ENCODE measurements around the gene ANKRD40CL. TPM values are rescaled to one million over a fixed set of nuclear protein-coding genes. Genes with fewer than 3 reads are reported as not detected.

ANKRD40CL gene
- total and polyA plus RNA-seq, 9 of the 15 experiments (the other 6 are each of a cell fraction or from before 2014, with no cell fraction given) = not detected

DNA sequence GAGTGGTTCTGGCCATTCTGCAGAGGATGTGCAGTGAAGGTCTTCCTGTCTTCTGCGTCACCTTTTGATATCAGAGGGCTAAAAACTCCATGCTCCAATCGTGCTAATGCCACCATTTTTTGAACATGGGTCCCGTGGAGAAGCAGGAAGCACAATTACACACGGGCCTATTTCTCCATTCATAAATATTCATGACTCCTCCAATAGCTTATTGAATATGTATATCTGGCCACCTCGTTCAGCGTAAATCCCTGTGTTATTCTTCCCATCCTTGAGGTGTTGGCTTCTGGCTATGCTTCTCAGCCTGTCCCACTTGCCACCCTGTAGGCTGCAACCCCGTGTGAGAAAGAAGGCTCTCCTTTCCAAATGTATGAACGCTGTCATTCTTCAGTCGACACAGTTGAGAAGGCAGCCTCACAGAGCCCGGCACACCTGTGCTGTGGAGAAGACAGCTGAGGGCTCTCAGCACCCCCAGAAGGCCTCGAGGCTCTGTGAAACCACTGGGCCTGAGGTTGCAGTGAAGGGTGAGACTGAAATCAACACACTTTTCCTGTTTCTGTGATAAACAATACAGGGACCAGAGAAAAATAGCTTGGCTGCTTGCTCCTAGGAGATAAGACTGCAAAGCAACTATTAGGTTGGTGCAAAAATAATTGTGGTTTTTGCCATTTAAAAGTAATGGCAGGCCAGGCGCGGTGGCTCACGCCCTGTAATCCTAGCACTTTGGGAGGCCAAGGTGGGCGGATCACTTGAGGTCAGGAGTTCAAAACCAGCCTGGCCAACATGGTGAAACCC is 4.9 kb upstream of the ANKRD40CL start:
- no peak for TF ChIP-seq BMI1 (IDR thresholded peaks at IDR 0.05; ENCODE audit: low read length)
- no peak for TF ChIP-seq MEF2A (IDR thresholded peaks at IDR 0.05; ENCODE audit: control insufficient read depth, low read depth, low read length)
- peak; percentile 45 for TF ChIP-seq TCF3 (CRISPR knock-in tag; IDR thresholded peaks at IDR 0.05)
- no peak for TF ChIP-seq THRAP3 (IDR thresholded peaks at IDR 0.05; ENCODE audit: borderline replicate concordance)
- no peak for TF ChIP-seq SIRT6 (IDR thresholded peaks at IDR 0.05; ENCODE audit: low read depth, low read length)
- TF ChIP-seq NELFE (IDR thresholded peaks at IDR 0.05; ENCODE audit: insufficient read depth, insufficient read length) = no peak
- TF ChIP-seq PML (IDR thresholded peaks at IDR 0.05; ENCODE audit: low read length) = no peak
- no peak for TF ChIP-seq BRF1 (IDR thresholded peaks at IDR 0.05; ENCODE audit: borderline replicate concordance, extremely low read depth, insufficient read length)
- 0 out of 2 replicates have a peak, but pooled peaks have one; percentile 24 for TF ChIP-seq EGR1 (conservative IDR thresholded peaks at IDR 0.05)
- TF ChIP-seq TCF7L2 (IDR thresholded peaks at IDR 0.05; ENCODE audit: low read depth, low read length) = no peak
- TF ChIP-seq, protein P1, sequence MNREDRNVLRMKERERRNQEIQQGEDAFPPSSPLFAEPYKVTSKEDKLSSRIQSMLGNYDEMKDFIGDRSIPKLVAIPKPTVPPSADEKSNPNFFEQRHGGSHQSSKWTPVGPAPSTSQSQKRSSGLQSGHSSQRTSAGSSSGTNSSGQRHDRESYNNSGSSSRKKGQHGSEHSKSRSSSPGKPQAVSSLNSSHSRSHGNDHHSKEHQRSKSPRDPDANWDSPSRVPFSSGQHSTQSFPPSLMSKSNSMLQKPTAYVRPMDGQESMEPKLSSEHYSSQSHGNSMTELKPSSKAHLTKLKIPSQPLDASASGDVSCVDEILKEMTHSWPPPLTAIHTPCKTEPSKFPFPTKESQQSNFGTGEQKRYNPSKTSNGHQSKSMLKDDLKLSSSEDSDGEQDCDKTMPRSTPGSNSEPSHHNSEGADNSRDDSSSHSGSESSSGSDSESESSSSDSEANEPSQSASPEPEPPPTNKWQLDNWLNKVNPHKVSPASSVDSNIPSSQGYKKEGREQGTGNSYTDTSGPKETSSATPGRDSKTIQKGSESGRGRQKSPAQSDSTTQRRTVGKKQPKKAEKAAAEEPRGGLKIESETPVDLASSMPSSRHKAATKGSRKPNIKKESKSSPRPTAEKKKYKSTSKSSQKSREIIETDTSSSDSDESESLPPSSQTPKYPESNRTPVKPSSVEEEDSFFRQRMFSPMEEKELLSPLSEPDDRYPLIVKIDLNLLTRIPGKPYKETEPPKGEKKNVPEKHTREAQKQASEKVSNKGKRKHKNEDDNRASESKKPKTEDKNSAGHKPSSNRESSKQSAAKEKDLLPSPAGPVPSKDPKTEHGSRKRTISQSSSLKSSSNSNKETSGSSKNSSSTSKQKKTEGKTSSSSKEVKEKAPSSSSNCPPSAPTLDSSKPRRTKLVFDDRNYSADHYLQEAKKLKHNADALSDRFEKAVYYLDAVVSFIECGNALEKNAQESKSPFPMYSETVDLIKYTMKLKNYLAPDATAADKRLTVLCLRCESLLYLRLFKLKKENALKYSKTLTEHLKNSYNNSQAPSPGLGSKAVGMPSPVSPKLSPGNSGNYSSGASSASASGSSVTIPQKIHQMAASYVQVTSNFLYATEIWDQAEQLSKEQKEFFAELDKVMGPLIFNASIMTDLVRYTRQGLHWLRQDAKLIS (CRISPR knock-in tag; IDR thresholded peaks at IDR 0.05) = no peak
- peak; percentile 53; the same call in 1 of the 2 replicates for TF ChIP-seq ZFX (CRISPR knock-in tag; IDR thresholded peaks at IDR 0.05)
- peak; percentile 39 for TF ChIP-seq CBFA2T3 (IDR thresholded peaks at IDR 0.05)
- Histone ChIP-seq H3K27ac (ENCODE audit: extremely low read depth, low read depth, low read length) (no peak overlapping the region), H3K9me1 (ENCODE audit: control insufficient read depth, insufficient read depth, low read length) (no peaks in the 10 kb centered on the region), H3K4me3 (no peak overlapping the region), H3K79me2 (ENCODE audit: control insufficient read depth, insufficient read depth, low read length) (no peaks in the 10 kb centered on the region), H3K9me3 (replicated peaks; ENCODE audit: control insufficient read depth, insufficient read depth, low read depth, low read length) (no peaks in the 10 kb centered on the region), H2AFZ (ENCODE audit: low read depth, low read length) (peak overlapping the region; percentile 81), H3K36me3 (ENCODE audit: control insufficient read depth, insufficient read depth, low read length) (no peaks in the 10 kb centered on the region), H3K9ac (ENCODE audit: insufficient read depth in 1 of 2, low read depth in 2 of 2, low read length in 2 of 2) (no peak overlapping the region; a peak in 1 of 4 replicates), H3K4me2 (ENCODE audit: insufficient read depth, low read length) (no peak overlapping the region), H3K4me1 (replicated peaks in 1 of 2; ENCODE audit: control insufficient read depth in 2 of 2, insufficient read depth in 2 of 2, low read length in 2 of 2) (no peaks in the 10 kb centered on the region; a peak in 2 of 5 replicates), H4K20me1 (replicated peaks; ENCODE audit: control insufficient read depth, insufficient read depth, low read length) (no peaks in the 10 kb centered on the region), H3K27me3 (ENCODE audit: control insufficient read depth in 2 of 2, insufficient read depth in 2 of 2, low read length in 2 of 2) (no peaks in the 10 kb centered on the region)
- BruUV-seq (replicated peaks) = no TSS peak
- ATAC-seq = peak; percentile 51
- DNase-seq (ENCODE audit: extremely low read depth in 1 of 4, low spot score in 3 of 4) = peak in 2 of 4 experiments; percentile 9 to 20
- WGBS (ENCODE audit: insufficient coverage, low coverage, missing lambda C conversion rate) = 18% methylated on average over 15 of the region's 15 CpGs
- in situ Hi-C loops (cut with MboI) (no loop called here), intact Hi-C loops (cut with micrococcal nuclease) (no loop called here)
- POLR2A ChIA-PET = interaction anchor here (1.0 to 1.3 kb wide), 2 partner anchors 9 to 94 kb away, joined by 3 to 7 read pairs; partner anchors contain the start of gene TOB1
- CTCF ChIA-PET (ENCODE audit: low intra/inter-chr PET ratio) = no interaction called here
- FAIRE-seq = no peak

All from K562 (cell line).